Mammary epithelial cell (primary cell): Measurements from ENCODE around the gene DAPK3.

Source experiments
- EZH2 ChIP-seq: IDR thresholded peaks from 2 replicates; pipeline ENCODE4 v1.6.1; 2012; ENCODE audit warnings: low read length, inconsistent platforms, borderline replicate concordance
- TF ChIP-seq, protein P1 (sequence below), 2 donors: IDR thresholded peaks in 1 of 2; conservative IDR thresholded peaks in 1 of 2; 2 replicates each; pipeline ENCODE4 v1.5.1; 2011 to 2012; ENCODE audit warnings: inconsistent platforms in 2 of 2, low read length in 2 of 2, mild to moderate bottlenecking in 2 of 2, control low read depth in 1 of 2, low read depth in 1 of 2; ENCODE audit not compliant: insufficient read depth in 1 of 2; ENCODE audit errors: extremely low read depth in 1 of 2

DNA sequence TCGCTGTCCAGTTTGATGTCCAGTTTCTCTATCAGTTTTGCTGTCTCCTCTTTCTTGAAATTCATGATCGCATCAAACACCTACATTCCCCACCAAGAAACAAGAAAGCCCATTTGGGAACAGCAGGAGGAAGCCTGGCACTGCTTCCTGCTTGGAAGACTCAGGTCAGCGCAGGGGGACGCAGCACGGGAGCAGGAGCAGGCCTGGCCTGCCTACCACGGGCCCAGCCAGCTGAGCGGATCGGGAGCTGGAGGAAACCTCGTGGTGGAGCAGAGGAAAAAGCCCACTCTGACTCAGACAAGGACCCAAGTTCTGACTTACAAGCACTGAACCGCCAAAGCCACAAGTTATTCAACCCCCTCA lies 10.5 kb upstream of the DAPK3 start:
- TF ChIP-seq EZH2, result no peak
- TF ChIP-seq, protein P1, sequence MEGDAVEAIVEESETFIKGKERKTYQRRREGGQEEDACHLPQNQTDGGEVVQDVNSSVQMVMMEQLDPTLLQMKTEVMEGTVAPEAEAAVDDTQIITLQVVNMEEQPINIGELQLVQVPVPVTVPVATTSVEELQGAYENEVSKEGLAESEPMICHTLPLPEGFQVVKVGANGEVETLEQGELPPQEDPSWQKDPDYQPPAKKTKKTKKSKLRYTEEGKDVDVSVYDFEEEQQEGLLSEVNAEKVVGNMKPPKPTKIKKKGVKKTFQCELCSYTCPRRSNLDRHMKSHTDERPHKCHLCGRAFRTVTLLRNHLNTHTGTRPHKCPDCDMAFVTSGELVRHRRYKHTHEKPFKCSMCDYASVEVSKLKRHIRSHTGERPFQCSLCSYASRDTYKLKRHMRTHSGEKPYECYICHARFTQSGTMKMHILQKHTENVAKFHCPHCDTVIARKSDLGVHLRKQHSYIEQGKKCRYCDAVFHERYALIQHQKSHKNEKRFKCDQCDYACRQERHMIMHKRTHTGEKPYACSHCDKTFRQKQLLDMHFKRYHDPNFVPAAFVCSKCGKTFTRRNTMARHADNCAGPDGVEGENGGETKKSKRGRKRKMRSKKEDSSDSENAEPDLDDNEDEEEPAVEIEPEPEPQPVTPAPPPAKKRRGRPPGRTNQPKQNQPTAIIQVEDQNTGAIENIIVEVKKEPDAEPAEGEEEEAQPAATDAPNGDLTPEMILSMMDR (conservative IDR thresholded peaks at IDR 0.05 in 1 of 2, IDR thresholded peaks at IDR 0.05 in 1 of 2; ENCODE audit: extremely low read depth in 1 of 2, insufficient read depth in 1 of 2, low read depth in 1 of 2, low read length in 2 of 2), result no peak
